Measurements from ENCODE around the gene DPH1.
"Not testable (repeated sequence)": the region's sequence is repeated elsewhere in the genome, so short reads cannot be mapped to it uniquely, and the experiment has no call there.

Gene DPH1

GRCh38 chr17:2029911-2030778 is at the start of gene DPH1:
Gene DPH1, plus strand, starts transcription at chr17:2030153. Its CDS starts 17 bp downstream, at chr17:2030170.
- no peak for DNase-seq (ENCODE audit: low read depth)

DNA sequence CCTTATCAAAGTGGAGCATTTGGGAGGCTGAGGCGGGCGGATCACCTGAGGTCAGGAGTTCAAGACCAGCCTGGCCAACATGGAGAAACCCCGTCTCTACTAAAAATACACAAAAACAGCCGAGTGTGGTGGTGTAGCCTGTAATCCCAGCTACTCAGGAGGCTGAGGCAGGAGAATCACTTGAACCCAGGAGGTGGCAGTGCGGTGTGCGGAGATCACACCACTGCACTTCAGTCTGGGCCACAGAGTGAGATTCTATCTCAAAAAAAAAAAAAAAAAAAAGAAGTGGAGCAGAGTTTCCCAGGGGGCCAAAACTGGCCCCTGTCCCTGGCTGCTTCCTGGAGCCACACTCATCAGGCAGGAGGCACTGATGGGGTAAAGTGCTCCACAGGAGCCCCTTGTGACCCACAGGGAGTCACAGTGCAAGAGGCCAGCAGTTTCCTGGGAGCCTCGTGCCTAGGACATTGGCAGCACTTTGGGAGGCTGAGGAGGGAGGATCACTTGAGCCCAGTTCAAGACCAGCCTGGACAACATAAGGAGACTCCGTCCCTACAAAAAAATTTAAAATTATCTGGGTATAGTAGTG is 49.2 kb upstream of the DPH1 start:
- no peak for DNase-seq (ENCODE audit: low read depth)

GRCh38 chr17:1982793-1983366 is 47.1 kb upstream of the DPH1 start:
- not testable (repeated sequence) for DNase-seq (ENCODE audit: low read depth)

DNA sequence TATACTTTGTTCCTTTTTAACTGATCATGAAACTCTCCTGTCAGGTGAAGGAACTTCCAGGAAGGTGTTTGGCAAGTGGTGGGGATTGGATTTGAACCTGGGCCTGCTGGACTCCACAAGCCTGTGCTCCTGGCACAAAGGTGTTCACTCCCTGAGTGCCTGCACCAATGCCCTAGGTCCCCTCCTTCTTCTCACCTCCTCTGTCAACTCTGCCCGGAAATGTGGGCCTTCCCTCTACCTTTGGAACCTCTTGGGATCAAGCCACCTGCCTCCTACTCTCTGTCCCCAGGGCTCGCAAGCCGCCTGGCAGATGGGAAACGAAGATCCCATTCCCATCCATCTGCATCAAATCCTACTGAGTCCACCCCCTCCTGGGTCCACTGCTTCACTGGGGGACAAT is 44.9 kb upstream of the DPH1 start:
- no peak for DNase-seq (ENCODE audit: low read depth)

DNA sequence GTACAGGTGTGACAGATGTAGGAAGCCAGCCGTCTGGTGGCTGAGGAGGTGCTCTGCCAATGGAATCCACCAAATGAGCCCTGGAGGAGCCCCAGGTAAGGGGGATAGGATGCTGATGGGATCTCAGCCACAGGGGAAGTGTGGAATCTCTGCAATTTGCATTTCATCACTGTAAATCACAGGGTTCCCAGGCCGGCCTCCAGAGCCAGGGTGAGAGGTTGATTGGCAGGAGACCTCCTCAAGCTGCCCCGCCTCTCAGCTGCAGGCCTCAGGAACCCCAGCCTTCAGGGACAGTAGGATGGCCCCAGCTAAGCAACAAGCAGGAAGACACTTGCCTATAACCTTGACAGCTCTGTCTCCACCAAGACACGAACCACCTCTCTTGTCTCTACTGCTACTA is 44.3 kb upstream of the DPH1 start:
- no peak for DNase-seq (ENCODE audit: low read depth)

- DNase-seq (ENCODE audit: low read depth): no peak
Measured at GRCh38 chr17:1986783-1987451, 43.0 kb upstream of the DPH1 start.

DNA sequence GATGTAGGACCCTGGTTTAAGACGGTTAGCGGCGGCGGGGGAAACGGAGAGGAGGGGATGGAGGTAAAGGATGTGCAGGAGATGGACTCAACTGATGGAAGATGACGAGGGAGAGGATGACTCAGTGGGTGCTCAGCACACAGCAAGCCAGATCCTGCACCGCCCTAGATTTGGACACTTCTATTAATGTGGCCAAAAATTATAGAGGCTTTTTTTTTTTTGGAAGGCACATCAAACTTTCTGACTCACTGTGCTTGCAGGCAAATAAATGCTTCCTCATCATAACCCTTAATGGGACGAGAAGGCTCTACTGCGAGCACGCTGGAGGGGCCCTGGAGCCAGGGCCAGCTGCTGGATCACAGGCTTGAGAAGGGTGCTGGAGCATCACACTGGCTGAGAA is 40.8 kb upstream of the DPH1 start:
- peak; percentile 92 for DNase-seq (ENCODE audit: low read depth)

- DNase-seq (ENCODE audit: low read depth): no peak
Measured at GRCh38 chr17:1992541-1992940, 37.4 kb upstream of the DPH1 start.

DNA sequence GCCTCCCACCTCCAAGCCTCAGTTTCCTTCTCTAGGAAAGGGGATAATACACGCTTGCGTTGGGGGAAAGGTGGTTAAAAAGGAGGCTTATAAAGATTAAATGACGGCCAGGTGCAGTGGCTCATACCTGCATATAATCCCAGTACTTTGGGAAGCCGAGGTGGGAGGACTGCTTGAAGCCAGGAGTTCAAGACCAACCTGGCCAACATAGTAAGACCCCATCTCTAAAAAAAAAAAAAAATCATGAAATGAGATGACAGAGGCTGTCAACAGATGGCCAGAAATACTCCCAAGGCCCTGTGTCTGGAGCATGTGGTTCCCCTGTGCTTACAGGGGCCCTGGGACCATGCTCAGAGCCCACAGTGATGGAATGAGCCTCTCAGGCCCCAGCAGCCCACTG is 35.2 kb upstream of the DPH1 start:
- no peak for DNase-seq (ENCODE audit: low read depth)

- DNase-seq (ENCODE audit: low read depth): no peak
Measured at GRCh38 chr17:1995321-1995892, 34.5 kb upstream of the DPH1 start.

DNA sequence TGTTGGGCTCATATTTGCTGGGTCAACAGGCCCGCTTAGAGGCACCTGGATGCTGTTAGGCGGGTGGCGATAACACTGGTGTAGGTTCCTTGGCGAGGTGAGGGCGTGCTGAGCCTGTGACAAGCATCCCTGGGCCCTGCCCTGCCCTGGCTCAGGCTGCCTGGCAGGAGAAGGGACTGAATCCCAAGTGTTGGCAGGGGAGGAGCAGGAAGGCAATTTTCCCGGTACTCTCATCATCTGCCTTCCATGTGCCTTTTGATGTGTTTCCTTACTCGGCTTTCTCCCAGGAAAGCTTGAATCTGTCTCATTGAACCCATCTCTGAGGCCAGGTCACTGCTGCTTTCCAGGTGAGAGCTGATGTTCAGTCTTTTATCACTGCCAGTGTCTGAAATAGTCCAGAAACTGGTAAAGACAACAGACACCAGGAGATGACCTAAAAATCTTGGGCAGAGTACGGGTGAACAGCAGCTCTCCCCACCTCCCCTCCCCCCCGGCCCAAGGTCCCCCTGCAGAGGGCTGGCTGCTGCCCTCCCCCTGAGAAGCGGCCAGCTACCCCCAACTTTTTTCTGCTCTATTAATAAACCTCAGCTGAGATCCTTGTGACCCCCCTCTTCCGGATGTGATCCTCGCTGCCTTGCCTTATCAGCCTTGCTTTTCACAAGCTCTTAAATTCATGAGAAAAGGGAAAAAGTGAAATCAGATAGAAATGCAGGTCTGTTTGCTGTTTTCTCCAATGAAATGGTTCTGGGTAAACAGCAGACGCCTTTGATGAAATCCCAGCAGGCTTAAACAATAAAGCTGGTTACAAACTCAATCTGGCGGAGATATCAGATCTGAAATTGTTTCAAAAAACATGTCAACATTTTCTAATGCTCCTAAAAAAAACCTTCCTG is 33.8 kb upstream of the DPH1 start:
- no peak for DNase-seq (ENCODE audit: low read depth)

GRCh38 chr17:1996800-1997288 is 33.1 kb upstream of the DPH1 start:
- no peak for DNase-seq (ENCODE audit: low read depth)

DNA sequence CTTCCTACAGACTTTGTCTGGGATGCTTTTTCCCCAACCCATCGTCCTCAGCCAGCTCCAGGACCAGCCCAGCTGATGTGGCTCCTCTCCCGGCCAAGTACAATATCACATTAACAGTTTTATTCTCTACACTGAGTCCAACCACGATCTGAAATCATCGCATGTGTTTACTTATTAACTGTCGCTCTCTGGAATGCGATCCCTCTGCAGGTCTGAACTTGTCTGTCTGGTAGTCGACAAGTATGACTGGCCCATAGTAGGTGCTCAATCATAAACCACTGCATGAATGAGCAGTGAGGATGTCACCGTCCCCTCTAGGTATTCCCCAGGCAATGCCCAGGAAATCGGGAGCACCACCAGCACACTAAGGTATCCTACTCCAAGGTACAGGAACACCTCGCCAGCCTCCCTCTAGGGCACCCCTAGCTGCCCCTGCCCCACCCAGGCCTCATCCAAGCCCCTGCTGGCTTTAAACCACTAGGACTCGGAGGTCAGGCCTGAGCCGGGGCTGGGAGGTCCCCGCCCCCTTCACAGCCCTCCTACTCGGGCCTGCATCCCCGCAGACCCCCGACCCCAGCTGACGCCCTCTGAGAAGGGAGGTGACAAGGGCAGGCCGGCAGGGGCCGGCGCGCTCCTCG is 32.5 kb upstream of the DPH1 start:
- no peak for DNase-seq (ENCODE audit: low read depth)

DNA sequence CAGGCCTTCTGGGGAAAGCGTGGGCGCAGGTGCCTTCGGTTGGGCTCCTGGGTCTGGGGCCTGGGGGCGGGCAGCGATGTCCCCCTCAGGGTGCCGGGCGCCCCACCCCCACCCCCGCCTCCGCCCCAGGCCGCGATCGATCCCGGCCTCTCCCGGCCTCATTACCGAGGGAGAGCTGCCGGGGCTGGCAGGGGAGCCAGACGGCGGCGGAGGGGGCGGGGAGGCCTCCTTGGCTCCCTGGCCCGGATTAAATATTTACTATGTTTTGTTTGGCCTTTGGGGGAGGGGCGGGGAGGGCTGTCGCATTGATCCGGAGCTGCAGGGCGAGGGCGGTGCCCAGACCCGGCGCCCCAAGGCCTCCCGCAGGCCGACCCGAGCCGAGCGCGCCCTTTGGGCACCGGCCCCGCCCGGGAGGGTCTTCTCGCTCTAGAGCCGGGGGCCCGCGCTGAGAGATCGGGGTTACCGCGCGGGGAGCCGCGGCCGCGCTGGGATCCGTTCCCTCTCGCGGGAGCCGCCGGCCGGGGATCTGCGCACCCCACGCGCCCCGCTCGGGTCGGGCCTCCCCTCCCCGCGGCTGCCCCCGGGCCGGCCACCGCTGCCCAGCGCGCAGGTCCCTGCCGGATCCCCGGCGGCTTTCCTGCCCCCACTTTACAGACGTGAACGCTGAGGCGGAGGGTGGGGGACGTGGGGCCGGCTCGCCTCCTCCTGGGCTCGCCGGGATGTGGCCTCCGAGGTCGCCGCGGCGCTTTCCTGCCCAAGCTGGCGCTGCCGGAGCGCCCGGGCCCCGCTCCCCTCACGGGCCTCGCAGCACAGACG is 31.8 kb upstream of the DPH1 start:
- DNase-seq (ENCODE audit: low read depth): no peak

- DNase-seq (ENCODE audit: low read depth): no peak
Measured at GRCh38 chr17:1999557-2000251, 30.2 kb upstream of the DPH1 start.

DNA sequence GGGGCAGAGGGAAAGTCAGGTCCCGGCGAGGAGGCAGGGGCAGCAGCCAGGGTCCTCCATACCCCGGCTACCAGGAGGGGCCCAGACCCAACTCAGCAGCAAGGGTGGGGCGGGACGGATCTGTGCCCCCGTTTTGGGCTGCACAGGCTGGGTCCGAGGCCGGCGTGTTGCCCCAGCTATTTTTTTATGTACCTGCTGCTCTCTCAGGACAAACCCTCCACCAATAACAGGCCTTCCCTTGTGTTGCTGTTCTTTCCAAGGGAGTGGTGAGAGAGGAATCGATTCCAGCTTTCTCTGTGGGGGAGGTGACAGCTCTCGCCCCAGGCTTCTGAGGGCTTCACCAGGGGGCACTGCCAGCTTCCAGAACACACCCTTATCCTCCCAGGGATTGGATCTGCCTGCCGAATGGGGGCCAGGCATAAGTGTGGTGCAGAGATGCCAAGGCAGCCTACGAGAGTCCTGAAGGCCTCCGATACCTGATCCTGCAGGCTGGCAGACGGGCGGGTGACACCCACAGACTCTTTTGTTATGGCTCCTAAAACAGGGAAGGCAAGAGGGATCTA is 27.1 kb upstream of the DPH1 start:
- DNase-seq (ENCODE audit: low read depth): no peak

DNA sequence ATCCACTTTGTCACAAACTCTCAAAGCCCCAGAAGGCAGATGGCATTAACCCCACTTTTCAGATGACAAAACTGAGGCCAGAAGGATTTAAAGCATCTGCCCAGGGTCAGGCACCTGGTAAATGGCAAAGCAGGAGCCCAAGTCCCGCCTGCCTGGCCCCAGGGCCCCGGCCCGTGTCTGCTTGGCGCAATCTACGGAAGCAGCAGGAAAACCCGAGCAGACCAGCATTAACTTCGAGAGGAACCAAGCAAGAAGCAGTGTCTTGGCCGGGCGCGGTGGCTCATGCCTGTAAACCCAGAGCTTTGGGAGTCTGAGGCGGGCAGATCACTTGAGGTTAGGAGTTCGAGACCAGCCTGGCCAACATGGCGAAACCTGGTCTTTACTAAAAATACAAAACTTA is 26.4 kb upstream of the DPH1 start:
- DNase-seq (ENCODE audit: low read depth): no peak

DNA sequence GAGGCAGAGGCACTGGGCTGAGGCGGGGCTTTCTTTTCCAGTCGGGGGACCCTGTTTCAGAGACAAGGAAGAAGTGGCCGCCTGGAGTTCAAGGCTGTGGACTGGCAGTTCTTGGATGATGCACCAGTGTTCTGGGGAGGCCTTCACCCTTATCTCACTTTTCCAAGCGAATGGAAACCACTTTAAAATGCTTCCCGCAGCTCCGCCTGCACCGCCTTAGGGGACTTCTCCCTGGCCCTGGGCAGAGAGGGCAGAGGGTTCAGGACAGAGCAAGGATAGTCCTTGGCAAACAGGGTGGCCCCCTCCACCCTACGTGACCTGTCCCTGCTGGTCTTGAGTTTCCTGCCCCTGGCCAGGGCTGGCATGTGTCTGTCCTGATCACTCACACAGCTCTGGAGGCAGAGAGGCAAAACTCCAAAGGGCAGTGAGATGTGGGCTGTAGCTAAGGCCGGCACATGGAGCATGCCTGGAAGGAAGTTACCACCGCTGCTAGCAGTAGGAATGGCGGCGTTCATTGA is 25.5 kb upstream of the DPH1 start:
- no peak for DNase-seq (ENCODE audit: low read depth)
